ENCODE measurements around the gene ALOX5AP.

GRCh38 chr13:30697177-30697953 is 38.0 kb upstream of the ALOX5AP start:
- TF ChIP-seq CTCF (IDR thresholded peaks at IDR 0.05) (no peak), POLR2A (IDR thresholded peaks at IDR 0.05) (no peak)
